HG02642 (cell line): ENCODE measurements around the gene SPINK9.

Experiments
- ATAC-seq: cut with Tn5 transposase; IDR thresholded peaks from one replicate; pipeline ENCODE4 v1.9.1; 2021; ENCODE audit warnings: mild to moderate bottlenecking; ENCODE audit not compliant: unreplicated experiment, poor library complexity

The SPINK9 gene

GRCh38 chr5:148353634-148354033 is 18.3 kb downstream of the SPINK9 start:
- ATAC-seq: no peak

- no peak for ATAC-seq
These were observed 29.0 kb downstream of the SPINK9 start for GRCh38 chr5:148364343-148364742.

GRCh38 chr5:148368299-148368698 is 32.9 kb downstream of the SPINK9 start:
- ATAC-seq: no peak

DNA sequence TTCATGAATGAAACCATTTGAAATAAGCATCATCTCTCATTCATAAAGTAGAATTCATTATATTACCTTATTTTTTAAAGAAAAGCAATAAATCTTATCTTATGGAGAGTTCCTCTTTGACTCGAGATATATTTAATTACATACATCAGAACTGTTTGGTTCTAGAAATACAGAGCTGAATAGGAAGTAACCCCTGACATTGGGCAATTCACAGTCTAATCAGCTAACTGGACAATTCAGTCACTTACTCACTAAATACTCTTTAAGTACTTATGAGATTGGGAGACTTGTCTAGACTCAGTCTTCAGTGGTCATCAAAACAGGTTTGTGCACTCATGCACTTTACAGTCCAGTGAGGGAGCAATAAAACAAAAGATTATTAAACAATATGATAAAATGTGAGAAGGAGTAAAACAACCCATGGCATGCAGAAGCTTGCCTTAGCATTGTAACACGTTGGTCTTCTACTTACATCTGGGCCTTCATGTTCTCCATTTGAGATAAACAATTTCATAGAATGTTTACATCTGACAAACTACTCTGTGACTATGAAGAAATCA is 36.9 kb downstream of the SPINK9 start:
- ATAC-seq: no peak

- no peak for ATAC-seq
These were observed 37.5 kb downstream of the SPINK9 start for GRCh38 chr5:148372893-148373292.

DNA sequence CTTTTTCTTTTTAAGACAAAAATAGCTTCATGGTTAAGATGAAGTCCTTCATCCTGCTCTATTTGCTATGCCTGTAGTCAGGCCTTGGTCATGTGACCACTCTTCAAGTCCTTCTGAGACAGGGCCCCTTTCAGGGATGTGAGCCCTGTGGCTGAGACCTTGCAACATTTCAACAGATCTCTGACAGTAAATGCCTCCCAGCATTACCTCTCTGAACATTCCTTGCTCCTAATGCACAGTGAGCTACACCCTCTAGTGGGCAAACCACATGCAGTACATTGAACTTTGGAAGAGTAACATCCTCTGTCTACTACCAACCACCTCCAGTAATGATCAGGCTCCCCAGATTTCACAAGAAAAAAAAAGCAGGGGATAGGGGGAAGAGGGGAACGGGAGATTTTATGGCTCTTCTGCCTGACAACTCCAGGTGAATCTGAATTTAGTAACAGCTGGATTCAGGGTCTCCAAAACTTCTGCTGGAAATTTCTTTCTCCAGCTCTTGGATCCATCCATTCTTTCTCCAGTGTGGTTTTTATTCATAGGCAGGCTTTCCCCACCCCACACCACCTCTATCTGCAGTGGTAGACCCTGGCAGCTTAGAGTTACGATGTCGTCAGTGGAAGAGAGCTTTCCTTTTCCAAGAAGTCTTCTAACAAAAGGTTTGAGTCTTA is 39.5 kb downstream of the SPINK9 start:
- peak; percentile 94 for ATAC-seq

DNA sequence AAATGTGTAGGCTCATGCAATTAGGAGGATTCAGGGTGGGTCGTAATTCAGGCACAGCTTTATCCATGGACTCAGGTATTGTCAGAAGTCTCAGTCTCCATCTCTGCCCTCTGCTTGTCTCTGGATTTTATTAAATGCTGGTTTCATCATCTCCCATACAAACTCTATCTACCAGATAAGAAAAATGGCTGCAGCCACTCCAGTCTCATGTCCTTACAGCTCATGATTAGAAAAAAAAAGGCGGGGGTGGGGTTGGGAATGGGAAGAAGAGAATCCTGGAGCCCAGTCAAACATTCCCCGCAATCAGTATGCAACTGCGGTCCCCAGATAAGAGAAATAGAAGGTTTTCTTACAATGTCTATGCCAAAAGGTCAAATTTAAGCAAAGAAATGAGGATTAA is 40.8 kb downstream of the SPINK9 start:
- no peak for ATAC-seq

- no peak for ATAC-seq
These were observed 43.3 kb downstream of the SPINK9 start for GRCh38 chr5:148378670-148379069.

DNA sequence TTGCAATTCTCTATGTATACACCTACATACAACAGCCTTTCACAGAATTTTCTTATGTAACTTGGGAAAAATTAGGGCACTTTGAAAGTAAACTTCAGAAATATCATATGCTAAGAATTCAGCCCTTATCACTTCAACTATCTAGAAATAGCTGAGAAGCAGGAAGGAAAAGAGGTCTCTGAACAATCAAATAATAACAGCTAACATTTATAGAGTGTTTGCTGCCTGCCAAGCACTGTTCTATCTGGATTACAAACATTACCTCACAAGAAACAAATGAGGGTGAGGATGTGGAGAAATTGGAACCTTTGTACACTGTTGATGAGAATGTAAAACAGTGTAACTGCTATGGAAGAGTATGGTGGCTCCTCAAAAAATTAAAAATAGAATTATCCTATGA is 44.0 kb downstream of the SPINK9 start:
- no peak for ATAC-seq

DNA sequence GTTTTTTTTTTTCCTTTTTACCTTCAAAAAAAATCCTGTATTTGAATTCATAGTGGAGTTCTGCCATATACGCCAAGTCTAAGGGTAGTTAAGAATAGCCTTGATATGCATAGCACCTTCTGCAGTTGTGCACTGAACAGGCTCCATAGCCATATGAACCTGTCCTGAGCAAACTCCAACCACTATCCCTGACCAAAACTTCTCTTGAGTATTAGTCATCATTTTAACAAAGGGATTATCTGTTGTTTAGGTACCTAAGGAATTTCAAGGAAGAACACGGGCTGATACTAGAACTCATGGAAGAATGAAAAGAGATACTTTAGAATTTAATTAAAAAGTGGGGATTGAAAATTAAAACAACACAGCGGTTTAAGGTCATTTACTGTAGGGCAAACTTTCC is 46.5 kb downstream of the SPINK9 start:
- ATAC-seq: no peak

DNA sequence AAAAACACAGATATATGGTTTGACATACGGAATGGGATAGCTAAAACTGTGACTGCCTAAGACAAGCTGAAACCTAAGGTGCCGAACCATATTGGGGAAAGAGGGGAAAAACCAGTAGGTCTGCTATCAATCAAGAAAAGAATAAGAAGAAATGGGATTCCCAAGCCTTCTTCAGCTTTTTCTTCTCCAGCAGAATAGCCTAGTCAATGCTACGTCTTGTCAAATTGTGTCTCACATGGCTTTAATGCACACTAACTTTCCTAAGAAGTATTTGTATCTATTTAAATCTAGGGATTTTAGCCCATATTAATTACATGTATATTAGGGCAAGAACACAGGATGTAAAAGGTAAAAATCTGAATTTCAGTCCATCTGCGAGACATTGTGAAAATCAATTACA is 47.6 kb downstream of the SPINK9 start:
- ATAC-seq: no peak

GRCh38 chr5:148383564-148384379 is 48.4 kb downstream of the SPINK9 start, which contains the start of gene FBXO38:
Gene FBXO38, plus strand, starts transcription at chr5:148383958. Its CDS starts 10,819 bp downstream, at chr5:148394777.
- peak; percentile 99 for ATAC-seq

GRCh38 chr5:148384380-148384737 is 49.0 kb downstream of the SPINK9 start:
- peak; percentile 22 for ATAC-seq

- no peak for ATAC-seq
These were observed 49.7 kb downstream of the SPINK9 start for GRCh38 chr5:148385094-148385493.

DNA sequence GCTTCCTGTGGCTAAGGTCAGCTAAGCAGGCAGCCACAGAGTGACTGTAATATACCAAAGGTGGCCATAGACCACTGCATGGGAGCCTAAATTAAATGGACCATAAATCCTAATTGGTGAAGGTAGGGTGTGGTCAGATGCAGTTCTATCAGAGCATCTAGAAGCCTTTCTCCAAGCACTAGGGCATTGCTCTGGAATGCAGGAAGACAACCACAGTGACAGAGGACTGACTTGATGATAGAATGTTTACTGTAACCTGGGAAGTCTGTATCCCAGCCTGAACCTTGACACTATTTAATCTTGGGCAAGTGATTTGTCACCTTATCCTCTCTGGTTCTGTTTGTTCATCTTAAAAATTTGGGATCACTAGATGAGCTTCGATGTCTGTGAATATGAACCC is 50.7 kb downstream of the SPINK9 start:
- ATAC-seq: no peak

DNA sequence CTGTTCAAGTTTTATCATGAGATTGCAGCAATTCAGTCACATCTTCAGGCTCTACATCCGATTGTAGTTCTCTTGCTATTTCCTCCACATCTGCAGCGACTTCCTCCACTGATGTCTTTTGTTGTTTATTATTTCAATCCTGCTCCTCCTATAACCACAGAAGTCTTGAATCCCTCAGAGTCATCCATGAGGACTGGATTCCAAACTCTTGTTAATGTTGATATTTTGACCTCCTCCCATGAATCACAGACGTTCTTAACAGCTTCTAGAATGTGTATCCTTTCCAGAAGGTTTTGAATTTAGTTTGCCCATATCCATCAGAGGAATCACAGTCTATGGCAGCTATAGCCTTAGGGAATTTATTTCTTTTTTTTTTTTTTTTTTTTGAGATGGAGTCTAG is 52.0 kb downstream of the SPINK9 start:
- no peak for ATAC-seq

GRCh38 chr5:148388696-148389095 is 53.3 kb downstream of the SPINK9 start:
- no peak for ATAC-seq
